NCI-H82 (cell line): Measurements from ENCODE around the gene NSG1.
"Not testable (repeated sequence)": the region's sequence is repeated elsewhere in the genome, so short reads cannot be mapped to it uniquely, and the experiment has no call there.

ENCODE experiments used
- DNase-seq: peaks from one replicate; lab custom pipeline; 2025; lab: John Stamatoyannopoulos, UW

Gene NSG1

GRCh38 chr4:4386736-4387392 is at the start of gene NSG1:
Gene NSG1, plus strand, starts transcription at chr4:4387102. Its CDS starts 528 bp downstream, at chr4:4387630.
- peak; percentile 56 for DNase-seq

GRCh38 chr4:4338210-4339001 is 48.5 kb upstream of the NSG1 start:
- DNase-seq, result no peak

- peak; percentile 61 for DNase-seq
Observed at GRCh38 chr4:4339504-4340085, 47.3 kb upstream of the NSG1 start.

- no peak for DNase-seq
Observed at GRCh38 chr4:4341861-4342650, 44.8 kb upstream of the NSG1 start.

GRCh38 chr4:4343038-4343437 is 43.9 kb upstream of the NSG1 start:
- DNase-seq, result peak; percentile 31

- DNase-seq, result no peak
Observed at GRCh38 chr4:4344915-4345527, 41.9 kb upstream of the NSG1 start.

- no peak for DNase-seq
Observed at GRCh38 chr4:4347585-4347984, 39.3 kb upstream of the NSG1 start.

- DNase-seq, result not testable (repeated sequence)
Observed at GRCh38 chr4:4348585-4348984, 38.3 kb upstream of the NSG1 start.

- no peak for DNase-seq
Observed at GRCh38 chr4:4349867-4350266, 37.0 kb upstream of the NSG1 start.

- DNase-seq, result no peak
Observed at GRCh38 chr4:4350909-4351308, 36.0 kb upstream of the NSG1 start.

- no peak for DNase-seq
Observed at GRCh38 chr4:4355302-4355701, 31.6 kb upstream of the NSG1 start.

- peak; percentile 6 for DNase-seq
Observed at GRCh38 chr4:4356106-4357041, 30.5 kb upstream of the NSG1 start.

- DNase-seq, result peak; percentile 31
Observed at GRCh38 chr4:4358093-4358854, 28.6 kb upstream of the NSG1 start.

GRCh38 chr4:4361883-4362282 is 25.0 kb upstream of the NSG1 start:
- DNase-seq, result no peak

GRCh38 chr4:4362991-4363697 is 23.8 kb upstream of the NSG1 start:
- DNase-seq, result no peak

GRCh38 chr4:4364061-4364460 is 22.8 kb upstream of the NSG1 start:
- no peak for DNase-seq

- DNase-seq, result no peak
Observed at GRCh38 chr4:4364486-4365208, 22.3 kb upstream of the NSG1 start.

GRCh38 chr4:4368809-4369580 is 17.9 kb upstream of the NSG1 start:
- no peak for DNase-seq
